Right ventricle myocardium superior (tissue), 1 donor: ENCODE data around the gene HSPA4. TPM values are rescaled to one million over a fixed set of nuclear protein-coding genes. Genes with fewer than 3 reads are reported as not detected.
A peak's percentile ranks its signal among the peaks of the same experiment; 100 is the strongest.

Experiments used
- ATAC-seq: fragments of 200-7000 bp; cut with Tn5 transposase; one replicate; pipeline ENCODE4 v1.9.1; 2020; ENCODE audit warnings: mild to moderate bottlenecking; ENCODE audit not compliant: poor library complexity
- DNase-seq: peaks from one replicate; pipeline ENCODE4 v3.0.0-alpha.2; 2020
- intact Hi-C: fragments of 100-400 bp; cut with DNase I; formaldehyde crosslinking; loops from one replicate; pipeline ENCODE4 v1.11.2; 2022
- total RNA-seq: library from RNA; stranded (reverse); fragmentation: NEBNext Ultra II Directional; extraction: Animal tissue kit (Norgen Biotek cat#: 25700); gene quantifications from one replicate; pipeline ENCODE4 v1.2.1, GENCODE V29; 2021
- donor health status: DM: no; HTN: yes; CAD: no; lungs with severe emphysema.

Gene HSPA4
- total RNA-seq, 1 donor from 2014 or later, result 68.8 TPM

DNA sequence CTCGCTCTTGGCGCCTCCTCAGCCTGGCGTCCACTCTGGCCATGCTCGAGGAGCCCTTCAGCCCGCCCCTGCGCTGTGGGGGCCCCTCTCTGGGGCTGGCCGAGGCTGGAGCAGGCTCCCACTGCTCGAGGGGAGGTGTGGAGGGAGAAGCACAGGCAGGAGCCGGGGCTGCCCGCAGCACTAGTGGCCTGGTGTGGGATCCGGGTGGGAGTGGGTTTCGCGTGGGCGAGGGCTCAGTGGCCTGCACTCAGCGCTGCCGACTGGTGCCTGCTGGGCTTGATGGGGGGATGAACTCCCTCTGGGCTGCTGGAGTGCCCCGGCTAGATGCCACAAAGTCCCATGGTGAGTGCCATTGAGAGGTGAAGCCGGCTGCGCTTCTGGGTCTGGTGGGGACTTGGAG lies 4.4 kb upstream of the HSPA4 start:
- DNase-seq, result no peak
- intact Hi-C loops, result no loop called here
- no peak for ATAC-seq

DNA sequence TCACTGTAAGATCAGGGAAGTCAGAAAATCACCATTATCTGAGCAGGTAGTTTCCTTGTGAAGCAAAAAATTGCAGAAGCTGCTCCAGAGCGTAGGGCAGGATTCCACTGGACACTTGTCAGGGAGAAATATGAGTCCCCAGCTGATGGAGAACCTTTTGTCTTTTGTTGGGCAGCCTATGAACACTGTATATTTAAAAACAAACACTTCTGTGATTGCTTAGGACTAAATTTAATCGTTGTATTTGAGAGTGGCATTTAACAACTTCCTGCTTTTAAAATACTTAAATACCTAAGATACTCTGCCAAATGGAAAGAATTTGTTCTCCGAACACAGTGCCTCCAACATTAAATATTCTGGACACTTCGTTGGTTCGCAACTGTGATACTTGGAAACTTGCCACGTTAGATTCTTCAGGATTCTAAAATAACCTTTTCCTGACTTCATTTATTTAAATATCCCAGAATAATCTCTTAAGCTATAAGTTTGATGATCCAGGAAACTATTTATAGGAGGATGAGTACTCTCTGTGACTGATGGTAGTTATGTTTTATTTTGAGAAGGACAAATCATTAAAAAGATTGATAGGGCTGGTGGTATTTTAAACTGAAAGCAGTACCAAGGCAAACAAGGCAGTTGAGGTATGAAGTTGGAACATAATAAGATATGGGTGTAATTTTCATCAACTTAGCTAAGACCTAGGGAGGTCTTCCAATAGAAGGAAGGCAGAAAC lies 2.7 kb upstream of the HSPA4 start:
- DNase-seq, result no peak
- no peak for ATAC-seq
- intact Hi-C loops, result no loop called here

DNA sequence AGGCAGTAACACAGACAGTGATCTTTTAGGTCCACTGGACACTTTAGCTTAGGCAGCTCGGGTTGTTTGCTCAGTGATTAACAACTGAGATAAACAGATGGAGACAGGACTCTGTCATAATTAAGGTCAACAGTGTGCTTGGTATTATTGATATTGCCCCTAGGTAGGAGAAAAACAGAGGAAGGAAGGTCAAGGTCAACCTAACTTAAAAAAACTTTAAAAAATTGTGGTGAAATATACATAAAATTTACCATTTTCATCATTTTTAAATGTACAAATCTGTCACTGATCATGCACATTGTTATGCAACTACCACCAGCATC lies 2.1 kb upstream of the HSPA4 start:
- intact Hi-C loops, result loop anchor here (5.0 kb wide), 1 partner anchor 87 kb away; the partner anchor contains the start of gene AFF4
- ATAC-seq (no peak), DNase-seq (no peak)

DNA sequence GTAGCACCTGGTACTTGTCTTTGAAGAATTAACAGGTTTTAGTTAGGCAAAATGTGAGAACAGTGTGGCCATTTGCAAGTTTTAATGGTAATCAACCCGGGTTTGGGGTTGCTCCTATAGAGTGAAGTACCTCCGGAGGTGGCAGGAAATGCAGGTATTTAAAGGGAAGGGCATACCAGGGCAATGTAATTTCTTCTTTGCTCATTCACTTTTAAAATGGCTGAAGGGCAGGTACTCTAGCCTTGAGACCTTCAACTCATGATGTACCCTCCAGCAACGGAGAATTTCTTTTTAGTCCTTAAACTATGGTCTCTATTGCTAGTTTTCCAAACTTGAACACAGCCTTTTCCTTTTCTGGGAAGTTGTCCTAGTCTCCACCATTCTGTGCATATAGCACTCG lies 1.3 kb upstream of the HSPA4 start:
- intact Hi-C loops, result loop anchor here (5.0 kb wide), 1 partner anchor 88 kb away; the partner anchor contains the start of gene AFF4
- DNase-seq, result no peak
- ATAC-seq, result no peak

DNA sequence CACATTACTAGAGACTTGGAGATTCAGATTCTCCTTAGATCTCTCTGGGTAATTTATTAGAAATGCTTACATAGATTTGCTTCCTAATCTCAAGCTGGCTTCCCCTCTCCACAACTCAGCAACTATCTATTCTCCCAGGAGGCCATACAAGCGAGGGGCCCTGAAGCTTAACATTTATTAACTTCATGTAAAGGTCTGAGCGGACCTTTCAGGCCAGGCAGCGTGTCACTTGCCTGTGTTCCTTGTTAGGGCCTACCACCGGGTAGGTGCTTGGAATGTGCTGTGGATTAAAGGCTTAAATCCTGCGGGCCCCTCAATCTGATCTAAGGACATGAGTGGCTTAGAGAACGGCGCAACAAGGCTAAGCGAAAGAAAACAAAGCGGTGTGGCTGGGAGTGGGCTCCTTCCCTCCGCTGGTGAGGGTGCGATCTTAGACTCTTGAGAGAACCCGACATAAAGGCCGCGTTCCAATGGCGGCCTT lies 712 bp upstream of the HSPA4 start:
- ATAC-seq (peak; percentile 1), DNase-seq (no peak)
- intact Hi-C loops, result loop anchor here (5.0 kb wide), 1 partner anchor 89 kb away; the partner anchor contains the start of gene AFF4

DNA sequence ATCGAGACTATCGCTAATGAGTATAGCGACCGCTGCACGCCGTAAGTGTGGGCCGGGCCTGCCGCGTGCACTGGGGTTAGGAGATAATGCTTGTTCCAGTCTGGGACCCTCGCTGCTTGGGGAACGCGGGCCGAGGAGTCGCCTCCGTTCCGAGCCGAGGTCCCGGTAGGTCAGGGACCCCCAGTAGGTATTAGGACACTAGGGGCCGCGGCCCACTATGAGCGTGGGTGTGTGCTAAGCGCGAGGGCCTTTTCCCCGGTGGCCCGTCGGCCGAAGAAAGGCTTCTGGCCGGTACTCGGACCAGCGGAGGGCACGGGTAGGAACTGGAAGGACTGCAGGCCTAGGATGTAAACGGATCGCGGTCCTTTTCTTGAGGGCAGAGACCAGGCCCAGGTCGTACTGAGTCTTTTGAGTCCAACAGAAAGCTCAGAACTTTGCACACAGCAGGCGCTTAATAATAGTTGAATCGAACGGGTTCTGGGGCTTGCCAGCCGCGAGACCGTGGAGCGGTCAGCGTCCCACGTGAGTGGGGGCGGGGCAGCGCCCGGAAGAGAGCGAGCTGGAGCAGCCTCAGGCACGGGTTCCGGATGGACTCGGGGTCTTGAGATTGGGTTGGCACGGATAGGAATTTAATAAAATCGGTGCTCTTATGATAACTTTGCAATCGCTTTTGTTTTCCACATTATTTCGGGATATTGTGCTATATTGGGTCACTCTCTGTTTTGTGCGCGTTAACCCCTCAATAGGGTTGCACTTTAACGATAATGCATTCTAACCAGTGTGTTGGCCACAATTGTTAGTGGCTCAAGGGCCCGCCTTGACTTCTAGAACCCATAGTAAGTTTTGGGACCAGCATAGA lies 733 bp downstream of the HSPA4 start:
- intact Hi-C loops, result loop anchor here (5.0 kb wide), 1 partner anchor 90 kb away; the partner anchor contains the start of gene AFF4
- DNase-seq (peak; percentile 78), ATAC-seq (peak; percentile 48)

DNA sequence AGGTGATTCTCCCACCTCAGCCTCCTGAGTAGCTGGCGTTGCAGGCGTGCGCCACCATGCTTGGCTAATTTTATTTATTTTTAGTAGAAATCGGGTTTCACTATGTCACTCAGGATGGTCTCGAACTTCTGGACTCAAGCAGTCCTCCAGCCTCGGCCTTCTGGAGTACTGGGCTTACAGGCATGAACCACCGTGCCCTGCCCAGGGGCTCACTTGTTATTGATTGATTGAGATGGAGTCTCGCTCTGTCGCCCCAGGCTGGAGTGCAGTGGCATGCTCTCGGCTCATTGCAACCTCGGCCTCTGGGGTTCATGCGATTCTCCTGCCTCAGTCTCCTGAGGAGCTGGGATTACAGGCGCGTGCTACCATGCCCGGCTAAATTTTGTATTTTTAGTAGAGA lies 1.6 kb downstream of the HSPA4 start:
- intact Hi-C loops, result loop anchor here (5.0 kb wide), 1 partner anchor 91 kb away; the partner anchor contains the start of gene AFF4
- ATAC-seq (no peak), DNase-seq (no peak)

DNA sequence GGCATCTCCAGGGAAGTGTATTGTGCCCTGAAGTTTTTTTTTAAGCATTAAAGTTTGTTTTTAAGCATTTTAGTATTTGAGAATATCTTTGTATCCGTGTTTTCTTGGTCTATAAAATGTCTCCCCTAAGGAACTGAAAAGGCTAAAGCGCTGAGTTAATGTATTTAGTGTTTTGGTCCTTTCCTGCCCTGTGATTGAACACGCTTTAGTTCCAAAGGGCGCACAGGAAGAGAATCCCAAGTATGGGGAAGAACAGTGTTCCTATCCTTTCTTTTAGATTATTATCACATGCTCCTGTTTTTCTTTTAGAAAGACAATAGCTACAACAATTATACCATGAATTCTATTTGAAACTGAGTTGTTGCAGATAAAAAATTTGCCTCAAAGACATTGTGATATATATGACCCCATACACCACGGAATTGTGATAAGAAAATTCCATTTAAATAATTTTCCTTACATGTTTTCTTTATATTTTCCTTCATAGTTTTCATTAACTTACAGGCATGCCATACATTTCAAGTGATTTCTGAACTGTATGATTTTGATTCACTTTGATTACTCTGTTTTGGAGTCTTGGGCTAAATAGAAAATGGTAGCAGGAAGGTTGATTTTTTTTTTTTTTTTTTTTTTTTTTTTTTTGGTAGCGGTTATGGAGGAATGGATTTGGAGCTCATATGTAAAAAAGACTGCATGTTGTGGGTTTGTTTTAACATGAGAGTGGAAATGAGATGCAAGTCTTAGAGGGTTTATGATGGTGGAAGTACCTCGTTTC lies 3.1 kb downstream of the HSPA4 start:
- no peak for DNase-seq
- intact Hi-C loops, result loop anchor here (5.0 kb wide), 1 partner anchor 93 kb away; the partner anchor contains the start of gene AFF4
- no peak for ATAC-seq

DNA sequence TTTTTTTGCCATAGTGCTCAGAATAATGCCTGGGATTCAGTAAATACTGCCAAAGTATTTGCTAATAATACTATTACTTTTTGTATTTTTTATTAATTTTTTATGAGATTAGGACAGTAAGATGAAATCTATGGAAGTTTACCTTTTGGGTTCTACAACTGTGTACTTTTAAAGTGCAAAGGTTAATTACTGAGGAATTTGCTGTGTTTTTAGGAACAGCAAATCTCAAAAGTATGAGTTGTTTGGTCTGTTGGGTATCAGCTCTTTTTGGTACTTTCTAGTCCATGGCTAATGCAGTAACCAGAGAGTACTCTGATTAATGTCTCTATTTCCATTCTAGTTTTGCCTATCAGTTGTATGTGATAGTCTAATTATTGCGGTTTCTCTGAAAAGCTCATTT lies 5.1 kb downstream of the HSPA4 start:
- no peak for ATAC-seq
- intact Hi-C loops, result no loop called here
- DNase-seq, result no peak

DNA sequence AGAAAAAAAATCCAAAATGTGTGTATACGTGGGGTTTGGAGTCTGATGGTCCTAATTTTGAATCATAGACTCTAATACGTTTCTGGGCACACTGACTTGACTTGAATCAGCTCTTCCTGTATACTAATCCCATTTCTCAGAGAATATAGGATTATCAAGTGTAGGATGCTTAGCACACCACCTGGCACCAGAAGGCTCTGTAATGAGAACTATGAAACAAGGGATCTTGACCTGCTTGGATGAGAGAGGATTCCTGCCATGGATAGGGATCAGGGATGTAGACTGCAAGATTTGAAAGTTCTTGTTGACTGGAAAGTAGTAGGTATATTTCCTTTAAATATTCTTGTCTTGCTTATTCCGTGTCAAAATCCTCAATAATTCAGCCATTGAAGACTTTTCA lies 7.8 kb downstream of the HSPA4 start:
- DNase-seq, result no peak
- ATAC-seq, result no peak
- intact Hi-C loops, result no loop called here

DNA sequence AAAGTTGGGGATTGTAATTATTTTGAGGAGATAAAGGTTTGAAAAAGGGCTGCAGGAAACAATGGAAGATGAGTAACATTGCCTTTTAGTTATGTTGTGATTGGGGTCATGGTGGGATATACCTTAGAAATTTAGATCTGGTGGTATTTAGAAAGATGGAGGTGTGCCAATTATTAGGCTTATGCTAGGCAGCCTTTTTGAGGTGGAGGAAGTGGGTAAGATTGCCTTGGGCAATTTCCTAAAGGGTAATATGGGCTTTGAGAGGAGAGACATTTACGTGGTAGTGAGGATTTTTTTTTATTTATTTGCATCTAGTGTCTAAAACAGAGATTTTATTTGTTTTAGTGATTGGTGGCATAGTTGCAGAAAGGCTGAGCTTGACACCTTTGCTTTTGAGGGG lies 10.5 kb downstream of the HSPA4 start:
- no peak for ATAC-seq
- intact Hi-C loops, result no loop called here

DNA sequence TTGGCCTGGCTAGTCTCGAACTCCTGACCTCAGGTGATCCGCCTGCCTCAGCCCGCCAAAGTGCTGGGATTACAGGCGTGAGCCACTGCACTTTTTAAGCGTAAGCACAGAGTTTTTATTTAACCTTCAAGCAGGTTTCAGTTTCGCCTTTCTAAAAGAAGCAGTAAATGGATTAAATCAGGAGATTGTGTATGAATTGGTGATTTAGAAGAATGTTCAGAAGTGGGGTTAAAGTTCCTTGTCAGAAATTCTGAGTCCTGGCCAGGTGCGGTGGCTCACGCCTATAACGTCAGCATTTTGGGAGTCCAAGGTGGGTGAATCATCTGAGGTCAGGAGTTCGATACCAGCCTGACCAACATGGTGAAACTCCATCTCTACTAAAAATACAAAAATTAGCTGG lies 12.2 kb downstream of the HSPA4 start:
- ATAC-seq (no peak), DNase-seq (no peak)
- intact Hi-C loops, result no loop called here

More for the DNA sequence above, 10.5 kb downstream of the HSPA4 start:
- DNase-seq, result no peak

DNA sequence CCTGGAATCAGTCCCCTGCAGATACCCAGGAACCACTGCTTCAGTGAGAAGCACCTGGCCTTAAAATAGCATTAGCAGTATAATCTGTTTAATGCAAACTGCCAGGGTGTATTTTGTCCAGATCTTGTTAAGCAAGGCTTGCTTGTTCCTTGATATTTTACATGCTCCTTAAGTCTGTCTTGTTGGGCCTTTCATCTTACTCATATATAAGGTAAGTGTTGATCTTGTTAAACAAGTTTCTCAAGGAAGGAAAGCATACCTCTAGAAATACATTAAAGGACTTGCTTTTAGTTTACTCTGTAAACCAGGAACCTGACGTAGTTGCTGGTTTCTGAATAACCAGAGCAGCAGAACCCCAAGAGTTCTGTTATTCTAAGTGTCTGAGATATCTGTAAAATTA lies 13.7 kb downstream of the HSPA4 start:
- no peak for ATAC-seq
- intact Hi-C loops, result no loop called here
- no peak for DNase-seq

DNA sequence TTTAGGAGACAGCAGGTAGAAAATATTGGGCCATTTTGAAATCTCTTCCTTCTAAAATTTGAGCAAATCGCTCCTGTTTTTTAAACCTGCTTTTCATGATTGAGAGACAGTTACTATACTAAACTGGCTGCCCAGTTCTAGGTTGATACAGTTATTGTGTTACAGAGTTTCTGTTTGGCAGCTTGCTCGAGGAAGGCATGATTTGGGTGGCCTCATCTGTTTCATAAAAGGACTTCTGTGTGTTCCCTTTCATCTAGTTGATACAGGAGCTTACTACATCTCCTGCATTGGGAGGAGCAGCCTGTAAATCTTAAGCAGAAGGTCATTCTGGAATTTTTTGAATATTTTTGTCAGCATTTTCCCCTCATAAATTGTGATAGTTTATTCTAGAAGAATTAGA lies 14.2 kb downstream of the HSPA4 start:
- ATAC-seq, result no peak
- intact Hi-C loops, result no loop called here
- no peak for DNase-seq

DNA sequence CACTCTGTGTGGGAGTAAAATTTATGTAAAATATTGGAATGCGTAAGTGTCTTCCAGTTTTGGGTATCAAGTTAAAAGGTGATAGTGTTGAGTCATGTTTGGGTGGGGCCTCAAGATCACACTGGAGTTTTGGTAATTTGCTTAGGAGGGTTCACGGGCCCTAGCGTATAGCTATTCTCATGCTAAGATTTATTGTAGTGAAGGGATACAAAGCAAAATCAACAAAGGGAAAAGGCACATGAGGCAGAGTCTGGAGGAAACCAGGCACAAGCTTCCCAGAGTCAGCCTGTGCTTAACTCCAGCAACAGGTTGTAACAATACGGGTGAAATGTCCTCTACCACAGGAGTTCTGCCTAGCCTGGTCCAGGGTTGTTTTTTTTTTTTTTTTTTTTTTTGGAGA lies 20.2 kb downstream of the HSPA4 start:
- intact Hi-C loops, result no loop called here
- ATAC-seq (no peak), DNase-seq (no peak)

DNA sequence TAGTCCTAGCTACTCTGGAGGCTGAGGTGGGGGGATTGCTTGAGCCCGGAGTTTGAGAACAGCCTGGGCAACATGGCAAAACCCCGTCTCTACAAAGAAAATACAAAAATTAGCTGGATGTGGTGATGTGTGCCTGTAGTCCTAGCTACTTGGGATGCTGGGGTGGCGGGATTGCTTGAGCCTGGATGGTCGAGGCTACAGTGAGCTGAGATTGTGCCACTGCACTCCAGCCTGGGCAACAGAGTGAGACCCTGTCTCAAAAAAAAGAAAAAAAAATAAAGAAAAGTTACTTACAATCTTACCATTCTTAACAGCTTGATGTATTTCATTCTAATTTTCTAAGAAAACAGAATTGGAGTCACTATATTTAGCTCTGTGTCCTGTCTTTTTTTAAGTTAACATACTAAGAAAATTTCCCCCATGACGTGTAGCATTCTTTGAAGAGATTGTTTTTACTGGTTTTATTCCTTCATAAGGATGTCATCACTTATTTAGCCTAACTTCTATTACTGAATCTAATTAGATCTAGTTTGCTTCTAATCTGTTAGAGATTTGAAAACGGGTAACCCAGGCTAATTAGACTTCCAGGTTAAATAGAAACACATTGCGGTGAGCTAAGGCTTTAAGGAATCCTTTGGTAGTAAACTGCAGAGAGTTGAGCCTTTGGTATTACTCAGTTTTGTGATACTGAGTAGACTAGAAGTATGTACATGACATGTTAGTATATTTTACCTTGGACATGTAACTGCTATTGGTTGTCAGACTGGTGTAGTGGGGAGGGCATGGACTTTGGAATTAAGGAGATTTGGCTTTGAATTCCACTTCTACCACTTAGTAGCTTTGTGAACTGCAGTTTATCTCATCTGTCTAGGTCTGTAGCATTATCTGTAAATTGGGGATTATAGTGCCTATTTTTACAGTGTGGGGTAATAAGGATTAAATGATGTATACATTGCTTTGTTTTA lies 24.0 kb downstream of the HSPA4 start:
- ATAC-seq (no peak), DNase-seq (no peak)
- intact Hi-C loops, result no loop called here

DNA sequence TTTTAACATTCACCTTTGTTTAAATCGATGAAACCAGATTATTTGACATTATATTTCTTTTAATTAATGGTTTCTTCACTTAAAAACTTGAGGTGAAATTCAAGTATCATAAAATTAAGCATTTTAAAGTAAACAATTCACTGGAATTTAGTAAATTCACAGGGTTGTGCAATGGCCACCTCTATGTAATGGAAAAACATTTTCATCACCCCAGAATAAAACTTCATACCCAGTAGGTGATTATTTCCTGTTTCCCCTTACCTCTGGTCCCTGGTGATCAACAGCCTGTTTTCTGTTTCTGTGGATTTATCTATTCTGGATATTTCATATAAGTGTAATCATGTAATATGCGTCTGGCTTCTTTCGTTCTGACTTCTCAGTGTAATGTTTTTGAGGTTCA lies 27.2 kb downstream of the HSPA4 start:
- DNase-seq (no peak), ATAC-seq (no peak)
- intact Hi-C loops, result no loop called here

DNA sequence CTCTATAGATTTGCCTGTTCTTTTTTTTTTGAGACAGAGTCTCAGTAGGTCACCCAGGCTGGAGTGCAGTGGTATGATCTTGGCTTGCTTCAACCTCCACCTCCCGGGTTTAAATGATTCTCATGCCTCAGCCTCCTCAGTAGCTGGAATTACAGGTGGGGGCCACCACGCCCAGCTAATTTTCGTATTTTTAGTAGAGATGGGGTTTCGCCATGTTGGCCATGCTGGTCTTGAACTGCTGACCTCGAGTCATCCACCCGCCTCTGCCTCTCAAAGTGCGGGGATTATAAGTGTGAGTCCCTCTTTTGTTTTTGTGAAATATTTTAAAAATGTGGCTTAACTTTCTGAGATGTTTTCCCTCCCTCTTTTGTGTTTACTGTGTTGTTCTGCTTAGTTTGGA lies 29.2 kb downstream of the HSPA4 start:
- no peak for DNase-seq
- ATAC-seq, result no peak
- intact Hi-C loops, result no loop called here
